CD14-positive monocyte (primary cell): ENCODE results near the gene LRP1-AS. TPM values are rescaled to one million over a fixed set of nuclear protein-coding genes. Genes with fewer than 3 reads are reported as not detected.

Experiments
- DNase-seq, 3 donors: peaks; one replicate each; pipeline ENCODE4 v3.0.0-alpha.2; 2011 to 2022
- H2AFZ ChIP-seq: 2 replicates; pipeline ENCODE4 v1.6.0; 2012; ENCODE audit warnings: mild to moderate bottlenecking, low read depth, low read length, inconsistent platforms; ENCODE audit not compliant: insufficient read depth, poor library complexity, severe bottlenecking
- H3K27ac ChIP-seq, 2 donors: 1 replicate in 1 of 2; 2 replicates in 1 of 2; pipeline ENCODE4 v1.5.1; 2012 to 2013; ENCODE audit warnings: low read length in 2 of 2, control low read depth in 1 of 2, inconsistent platforms in 1 of 2, low read depth in 1 of 2, mild to moderate bottlenecking in 1 of 2
- H3K27me3 ChIP-seq, 2 donors: one replicate each; pipeline versions ENCODE4 v1.6.0 to v1.6.1; 2011 to 2013; ENCODE audit warnings: low read length in 2 of 2; ENCODE audit not compliant: control insufficient read depth in 2 of 2, insufficient read depth in 2 of 2
- H3K36me3 ChIP-seq, 2 donors: replicated peaks in 1 of 2; 1 replicate in 1 of 2; 2 replicates in 1 of 2; pipeline versions ENCODE4 v1.5.1 to v1.6.1; 2012 to 2013; ENCODE audit warnings: low read length in 2 of 2, control low read depth in 1 of 2, inconsistent platforms in 1 of 2, mild to moderate bottlenecking in 1 of 2; ENCODE audit not compliant: insufficient read depth in 2 of 2, control insufficient read depth in 1 of 2
- H3K4me1 ChIP-seq, 2 donors: 1 replicate in 1 of 2; 2 replicates in 1 of 2; pipeline versions ENCODE4 v1.5.1 to v1.6.1; 2012 to 2013; ENCODE audit warnings: low read length in 2 of 2, control low read depth in 1 of 2, inconsistent platforms in 1 of 2, mild to moderate bottlenecking in 1 of 2, moderate library complexity in 1 of 2; ENCODE audit not compliant: insufficient read depth in 2 of 2, control insufficient read depth in 1 of 2
- H3K4me2 ChIP-seq: replicated peaks from 2 replicates; pipeline ENCODE3; 2012; ENCODE audit warnings: low read length, moderate library complexity, mild to moderate bottlenecking; ENCODE audit not compliant: poor library complexity, severe bottlenecking; ENCODE audit errors: extremely low read depth
- H3K4me3 ChIP-seq, 3 experiments: fragments of 200-600 bp in 1 of 3; sonication (generic) in 1 of 3; replicated peaks in 1 of 3; 1 replicate in 2 of 3; 2 replicates in 1 of 3; pipeline ENCODE4 v1.5.1; 2011 to 2013; ENCODE audit warnings: low read length in 3 of 3, mild to moderate bottlenecking in 3 of 3, control low read depth in 2 of 3, low read depth in 2 of 3, inconsistent platforms in 1 of 3, moderate library complexity in 1 of 3
- H3K79me2 ChIP-seq: 2 replicates; pipeline ENCODE4 v1.6.0; 2012; ENCODE audit warnings: mild to moderate bottlenecking, control low read depth, inconsistent platforms, low read length, moderate library complexity; ENCODE audit not compliant: insufficient read depth
- H3K9ac ChIP-seq: 2 replicates; pipeline ENCODE4 v1.6.0; 2017; ENCODE audit warnings: low read length, mild to moderate bottlenecking; ENCODE audit not compliant: insufficient read depth, poor library complexity, severe bottlenecking
- H3K9me3 ChIP-seq, 2 donors: replicated peaks in 1 of 2; 1 replicate in 1 of 2; 2 replicates in 1 of 2; pipeline versions ENCODE4 v1.5.1 to v1.6.1; 2012 to 2013; ENCODE audit warnings: low read length in 2 of 2, control low read depth in 1 of 2; ENCODE audit not compliant: control insufficient read depth in 1 of 2, insufficient read depth in 1 of 2
- H4K20me1 ChIP-seq: 2 replicates; pipeline ENCODE4 v1.6.0; 2012; ENCODE audit warnings: mild to moderate bottlenecking, low read length, control low read depth, moderate library complexity; ENCODE audit not compliant: insufficient read depth
- H3K27ac Mint-ChIP-seq, 7 donors: one replicate each; pipeline ENCODE4 v1.8.0; 2020; ENCODE audit warnings: mild to moderate bottlenecking in 7 of 7, mixed read lengths in 7 of 7, moderate library complexity in 6 of 7, inconsistent platforms in 2 of 7
- H3K27me3 Mint-ChIP-seq, 3 donors: one replicate each; pipeline ENCODE4 v1.8.0; 2021 to 2022; ENCODE audit warnings: low read depth in 3 of 3, mild to moderate bottlenecking in 3 of 3, mixed read lengths in 3 of 3, moderate library complexity in 3 of 3, inconsistent platforms in 1 of 3
- H3K36me3 Mint-ChIP-seq, 2 donors: one replicate each; pipeline ENCODE4 v1.8.0; 2020; ENCODE audit warnings: mixed read lengths in 2 of 2, inconsistent platforms in 1 of 2, mild to moderate bottlenecking in 1 of 2
- H3K4me1 Mint-ChIP-seq: one replicate; pipeline ENCODE4 v1.8.0; 2020; ENCODE audit warnings: mild to moderate bottlenecking, mixed read lengths
- H3K4me3 Mint-ChIP-seq, 2 donors: one replicate each; pipeline ENCODE4 v1.8.0; 2020; ENCODE audit warnings: mild to moderate bottlenecking in 2 of 2, mixed read lengths in 2 of 2, moderate library complexity in 1 of 2
- H3K9me3 Mint-ChIP-seq, 7 donors: one replicate each; pipeline ENCODE4 v1.8.0; 2020 to 2022; ENCODE audit warnings: mixed read lengths in 7 of 7, mild to moderate bottlenecking in 6 of 7, moderate library complexity in 6 of 7, inconsistent platforms in 2 of 7
- CTCF ChIP-seq: fragments of 200-600 bp; IDR thresholded peaks from one replicate; pipeline ENCODE4 v1.8.0; 2022; ENCODE audit warnings: antibody characterized with exemption, mild to moderate bottlenecking
- WGBS: methylation state at CpG from one replicate; pipeline ENCODE4 v1.1.5; 2013; ENCODE audit warnings: missing lambda C conversion rate; ENCODE audit not compliant: insufficient coverage; 5-methylcytosine and 5-hydroxymethylcytosine counted together
- intact Hi-C, 2 donors: fragments of 100-400 bp; cut with micrococcal nuclease; formaldehyde crosslinking; loops; one replicate each; pipeline versions ENCODE4 v1.15.0 to v1.15.1; 2023
- polyA plus RNA-seq, 3 donors: library from polyadenylated mRNA; depleted of rRNA in 1 of 3; unstranded in 2 of 3; stranded (reverse) in 1 of 3; fragments of 300-500 nt in 2 of 3; fragments of >200 nt in 1 of 3; fragmentation: Illumina TruSeq in 2 of 3; gene quantifications; 1 replicate in 2 of 3; 2 replicates in 1 of 3; pipeline ENCODE4 v1.2.3, GENCODE V29; 2012 to 2021

Gene LRP1-AS
- polyA plus RNA-seq, 3 donors = 0.35 to 1.5 TPM; not detected in 1

GRCh38 chr12:57196439-57196838 is 49.0 kb upstream of the LRP1-AS start:
- Mint-ChIP-seq H3K36me3 (peaks cover 98 to 100% of the 10 kb centered on the region in 2 donors), H3K9me3 (peaks cover 0 to 3% (median 1%) of the 10 kb centered on the region in 7 donors), H3K27ac (no peak overlapping the region), H3K27me3 (peaks cover 1 to 20% (median 5%) of the 10 kb centered on the region in 3 donors), H3K4me1 (no peaks in the 10 kb centered on the region), H3K4me3 (no peak overlapping the region)
- no peak for DNase-seq
- Histone ChIP-seq H3K79me2 (no peaks in the 10 kb centered on the region), H3K9me3 (no peaks in the 10 kb centered on the region), H3K9ac (no peak overlapping the region), H3K36me3 (peaks cover 100% of the 10 kb centered on the region in 2 donors), H3K4me2 (no peak overlapping the region), H4K20me1 (peaks cover 98% of the 10 kb centered on the region), H3K27ac (no peak overlapping the region), H3K27me3 (no peaks in the 10 kb centered on the region), H3K4me1 (no peaks in the 10 kb centered on the region), H3K4me3 (no peak overlapping the region), H2AFZ (no peak overlapping the region)
- intact Hi-C loops = no loop called here
- no peak for TF ChIP-seq CTCF
- WGBS = 95% methylated on average over 4 of the region's 4 CpGs

DNA sequence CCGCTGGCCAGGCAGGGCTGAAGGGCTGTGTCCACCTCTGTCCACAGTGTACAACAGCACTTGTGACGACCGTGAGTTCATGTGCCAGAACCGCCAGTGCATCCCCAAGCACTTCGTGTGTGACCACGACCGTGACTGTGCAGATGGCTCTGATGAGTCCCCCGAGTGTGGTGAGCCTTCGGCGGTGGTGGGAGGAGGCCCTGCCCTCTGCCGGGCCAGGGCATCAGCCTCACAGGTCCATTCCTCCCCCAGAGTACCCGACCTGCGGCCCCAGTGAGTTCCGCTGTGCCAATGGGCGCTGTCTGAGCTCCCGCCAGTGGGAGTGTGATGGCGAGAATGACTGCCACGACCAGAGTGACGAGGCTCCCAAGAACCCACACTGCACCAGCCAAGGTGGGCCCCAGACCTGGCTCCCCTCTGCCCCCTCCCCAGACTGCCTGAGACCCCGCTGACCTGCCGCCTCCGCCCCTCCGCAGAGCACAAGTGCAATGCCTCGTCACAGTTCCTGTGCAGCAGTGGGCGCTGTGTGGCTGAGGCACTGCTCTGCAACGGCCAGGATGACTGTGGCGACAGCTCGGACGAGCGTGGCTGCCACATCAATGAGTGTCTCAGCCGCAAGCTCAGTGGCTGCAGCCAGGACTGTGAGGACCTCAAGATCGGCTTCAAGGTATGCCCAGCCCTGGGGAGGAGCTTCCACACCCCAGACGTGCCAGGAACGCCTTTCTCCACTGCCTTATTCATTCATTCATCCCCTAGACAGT is 48.4 kb upstream of the LRP1-AS start:
- no peak for TF ChIP-seq CTCF
- H3K27ac Mint-ChIP-seq = no peak overlapping the region
- no peak for DNase-seq
- Histone ChIP-seq H2AFZ (no peak overlapping the region), H3K4me3 (no peak overlapping the region), H3K27me3 (no peaks in the 10 kb centered on the region), H3K79me2 (no peaks in the 10 kb centered on the region), H3K4me1 (no peaks in the 10 kb centered on the region), H3K9me3 (no peaks in the 10 kb centered on the region), H3K36me3 (peaks cover 100% of the 10 kb centered on the region in 2 donors), H3K27ac (no peak overlapping the region), H3K9ac (no peak overlapping the region), H4K20me1 (peaks cover 98% of the 10 kb centered on the region), H3K4me2 (no peak overlapping the region)
- no peaks in the 10 kb centered on the region for H3K4me1 Mint-ChIP-seq
- intact Hi-C loops = no loop called here
- H3K27me3 Mint-ChIP-seq = peaks cover 1 to 20% (median 5%) of the 10 kb centered on the region in 3 donors
- H3K4me3 Mint-ChIP-seq = no peak overlapping the region
- WGBS = 82% methylated on average over 26 of the region's 34 CpGs
- peaks cover 97 to 100% of the 10 kb centered on the region in 2 donors for H3K36me3 Mint-ChIP-seq
- peaks cover 0 to 4% (median 1%) of the 10 kb centered on the region in 7 donors for H3K9me3 Mint-ChIP-seq
